Fibroblast of pulmonary artery (primary cell): ENCODE measurements around the gene PLEK2.
"Not testable (repeated sequence)": the region's sequence is repeated elsewhere in the genome, so short reads cannot be mapped to it uniquely, and the experiment has no call there.

Source experiments
- DNase-seq: peaks from one replicate; pipeline ENCODE4 v3.0.0-alpha.2; 2010; ENCODE audit warnings: low read depth
- H3K4me3 ChIP-seq: replicated peaks from 2 replicates; pipeline ENCODE4 v1.5.1; 2011; ENCODE audit warnings: low read depth, mild to moderate bottlenecking, control low read depth, low read length, moderate library complexity
- CTCF ChIP-seq: IDR thresholded peaks from 2 replicates; pipeline ENCODE4 v1.5.1; 2011; ENCODE audit warnings: mild to moderate bottlenecking, control low read depth, low read length, inconsistent platforms; ENCODE audit errors: missing control alignments

PLEK2 gene

GRCh38 chr14:67416085-67416484 is 4.1 kb upstream of the PLEK2 start:
- TF ChIP-seq CTCF = no peak
- H3K4me3 ChIP-seq = no peak overlapping the region
- DNase-seq = peak; percentile 14

- not testable (repeated sequence) for H3K4me3 ChIP-seq, DNase-seq
Measured at GRCh38 chr14:67415610-67416009, 3.6 kb upstream of the PLEK2 start.

- no peak for TF ChIP-seq CTCF
- no peak overlapping the region for H3K4me3 ChIP-seq
- peak; percentile 58 for DNase-seq
Measured at GRCh38 chr14:67413806-67414769, 2.1 kb upstream of the PLEK2 start.

GRCh38 chr14:67411370-67411769 is 595 bp downstream of the PLEK2 start:
- no peak for TF ChIP-seq CTCF
- peak overlapping the region; percentile 49 for H3K4me3 ChIP-seq
- no peak for DNase-seq

GRCh38 chr14:67410313-67410712 is 1.7 kb downstream of the PLEK2 start:
- DNase-seq = no peak

GRCh38 chr14:67409461-67409860 is 2.5 kb downstream of the PLEK2 start:
- no peak for TF ChIP-seq CTCF
- no peak overlapping the region for H3K4me3 ChIP-seq
- DNase-seq = no peak

More at GRCh38 chr14:67410313-67410712, 1.7 kb downstream of the PLEK2 start:
- TF ChIP-seq CTCF = no peak
- H3K4me3 ChIP-seq = no peak overlapping the region

GRCh38 chr14:67408122-67408801 is 3.7 kb downstream of the PLEK2 start:
- not testable (repeated sequence) for H3K4me3 ChIP-seq, DNase-seq
